ENCODE measurements around the gene ARSK.

ARSK gene

DNA sequence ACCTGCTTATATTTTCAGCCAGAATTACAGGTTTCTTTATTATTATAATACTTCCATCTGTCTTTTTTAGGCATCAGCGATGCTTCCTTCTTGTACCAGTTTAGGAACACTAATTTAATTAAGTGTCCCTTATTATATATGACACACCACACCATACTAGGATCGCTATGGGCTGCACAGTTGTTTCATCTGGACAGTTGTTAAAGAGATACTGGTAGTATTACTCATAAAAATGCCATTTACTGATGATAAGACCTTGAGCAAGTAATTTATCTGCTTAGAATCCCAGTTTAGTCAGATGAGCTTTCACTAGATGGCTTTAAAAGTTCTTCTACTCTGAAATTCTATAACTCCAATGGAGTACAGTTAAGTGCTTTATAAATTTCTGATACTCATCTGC, 17.1 kb downstream of the ARSK start:
- Mint-ChIP-seq H3K27me3 (no peaks in the 10 kb centered on the region), H3K4me1 (peaks cover 10% of the 10 kb centered on the region), H3K36me3 (ENCODE audit: insufficient read depth) (peaks cover 14% of the 10 kb centered on the region), H3K9me3 (no peaks in the 10 kb centered on the region), H3K4me3 (no peak overlapping the region), H3K27ac (ENCODE audit: low read depth) (no peak overlapping the region)
- DNase-seq (ENCODE audit: low spot score in 2 of 2) (no peak), ATAC-seq (replicated peaks; ENCODE audit: extremely low read depth, poor library complexity, severe bottlenecking) (no peak)

GRCh38 chr5:95581576-95581975, 26.7 kb downstream of the ARSK start:
- no peak for ATAC-seq (replicated peaks; ENCODE audit: extremely low read depth, poor library complexity, severe bottlenecking)
- Mint-ChIP-seq H3K36me3 (ENCODE audit: insufficient read depth) (peaks cover 1% of the 10 kb centered on the region), H3K27me3 (no peaks in the 10 kb centered on the region), H3K4me3 (no peak overlapping the region), H3K9me3 (no peaks in the 10 kb centered on the region), H3K27ac (ENCODE audit: low read depth) (no peak overlapping the region), H3K4me1 (no peaks in the 10 kb centered on the region)
- no peak for DNase-seq (ENCODE audit: low spot score in 2 of 2)

DNA sequence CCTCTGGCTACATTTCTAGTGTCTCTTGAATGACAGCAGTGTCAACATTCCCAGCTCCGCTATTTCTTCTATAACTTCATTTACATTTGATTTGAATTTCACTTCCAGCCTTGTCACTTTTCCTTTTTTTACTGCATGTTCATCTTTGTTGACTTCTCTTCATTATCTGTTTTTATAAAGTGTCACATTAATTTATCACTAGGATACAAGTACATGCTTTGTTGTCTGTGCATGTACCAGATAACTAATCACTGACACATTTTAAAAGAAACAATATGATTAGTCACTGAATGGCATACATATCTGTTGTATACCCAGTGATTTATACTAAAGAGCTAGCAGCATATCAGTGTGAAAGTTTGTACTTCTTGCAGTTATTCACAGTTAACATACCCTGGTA, 29.1 kb downstream of the ARSK start:
- Mint-ChIP-seq H3K27ac (ENCODE audit: low read depth) (no peak overlapping the region), H3K36me3 (ENCODE audit: insufficient read depth) (peaks cover 1% of the 10 kb centered on the region), H3K9me3 (no peaks in the 10 kb centered on the region), H3K4me3 (no peak overlapping the region), H3K27me3 (no peaks in the 10 kb centered on the region), H3K4me1 (no peaks in the 10 kb centered on the region)
- DNase-seq (ENCODE audit: low spot score in 2 of 2) (no peak), ATAC-seq (replicated peaks; ENCODE audit: extremely low read depth, poor library complexity, severe bottlenecking) (no peak)

- H3K27ac Mint-ChIP-seq (ENCODE audit: low read depth) = no peak overlapping the region
- H3K27me3 Mint-ChIP-seq = no peaks in the 10 kb centered on the region
- no peaks in the 10 kb centered on the region for H3K36me3 Mint-ChIP-seq (ENCODE audit: insufficient read depth)
- ATAC-seq (replicated peaks; ENCODE audit: extremely low read depth, poor library complexity, severe bottlenecking) (no peak), DNase-seq (ENCODE audit: low spot score in 2 of 2) (no peak)
- no peaks in the 10 kb centered on the region for H3K9me3 Mint-ChIP-seq
- no peak overlapping the region for H3K4me3 Mint-ChIP-seq
- peaks cover 5% of the 10 kb centered on the region for H3K4me1 Mint-ChIP-seq
Observed at GRCh38 chr5:95590880-95591279, 36.0 kb downstream of the ARSK start.

DNA sequence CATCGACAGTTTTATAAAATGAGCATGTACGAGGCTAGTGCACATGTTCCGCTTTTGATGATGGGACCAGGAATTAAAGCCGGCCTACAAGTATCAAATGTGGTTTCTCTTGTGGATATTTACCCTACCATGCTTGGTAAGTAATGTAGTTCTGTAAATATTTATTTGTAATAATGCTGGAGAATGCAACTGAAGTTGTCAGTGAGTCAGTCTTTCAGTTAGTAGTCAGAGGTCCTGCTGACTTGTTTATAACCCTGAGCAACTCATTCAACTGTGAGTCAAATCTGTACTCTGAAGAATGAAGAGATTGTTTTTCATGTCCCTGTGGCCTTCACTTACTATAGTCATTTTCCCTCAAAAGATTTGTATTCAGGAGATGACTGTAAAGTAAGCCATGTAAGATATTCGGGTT, 36.6 kb downstream of the ARSK start:
- ATAC-seq (replicated peaks; ENCODE audit: extremely low read depth, poor library complexity, severe bottlenecking) (no peak), DNase-seq (ENCODE audit: low spot score in 2 of 2) (no peak)
- no peaks in the 10 kb centered on the region for H3K27me3 Mint-ChIP-seq
- no peak overlapping the region for H3K27ac Mint-ChIP-seq (ENCODE audit: low read depth)
- H3K36me3 Mint-ChIP-seq (ENCODE audit: insufficient read depth) = no peaks in the 10 kb centered on the region
- no peak overlapping the region for H3K4me3 Mint-ChIP-seq
- no peaks in the 10 kb centered on the region for H3K9me3 Mint-ChIP-seq
- peaks cover 5% of the 10 kb centered on the region for H3K4me1 Mint-ChIP-seq

DNA sequence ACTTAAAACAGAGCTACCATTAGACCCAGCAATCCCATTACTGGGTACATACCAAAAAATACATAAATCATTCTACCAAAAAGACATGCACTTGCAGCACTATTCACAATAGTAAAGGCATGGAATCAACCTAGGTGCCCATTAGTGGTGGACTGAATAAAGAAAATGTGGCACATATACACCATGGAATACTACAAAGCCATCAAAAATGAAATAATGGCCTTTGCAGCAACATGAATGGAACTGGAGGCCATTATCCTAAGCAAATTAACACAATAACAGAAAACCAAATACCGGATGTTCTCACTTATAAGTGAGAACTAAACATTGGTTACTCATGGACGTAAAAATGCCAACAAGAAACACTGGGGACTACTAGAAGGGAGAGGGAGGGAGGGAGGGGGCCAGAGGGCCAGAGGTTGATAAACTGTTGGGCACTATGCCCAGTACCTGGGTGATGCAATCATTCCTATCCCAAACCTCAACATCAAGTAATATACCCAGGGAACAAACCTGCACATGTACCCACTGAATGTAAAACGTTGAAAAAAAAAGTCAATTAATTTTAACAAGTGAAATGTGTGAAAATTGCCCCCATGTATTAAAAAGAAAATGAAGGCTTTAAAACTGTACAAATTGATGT, 40.5 kb downstream of the ARSK start:
- DNase-seq (ENCODE audit: low spot score in 2 of 2) = no peak
- H3K36me3 Mint-ChIP-seq (ENCODE audit: insufficient read depth) = peaks cover 2% of the 10 kb centered on the region
- no peaks in the 10 kb centered on the region for H3K4me1 Mint-ChIP-seq
- H3K27ac Mint-ChIP-seq (ENCODE audit: low read depth) = no peak overlapping the region
- H3K4me3 Mint-ChIP-seq = no peak overlapping the region
- no peak for ATAC-seq (replicated peaks; ENCODE audit: extremely low read depth, poor library complexity, severe bottlenecking)
- no peaks in the 10 kb centered on the region for H3K9me3 Mint-ChIP-seq
- H3K27me3 Mint-ChIP-seq = no peaks in the 10 kb centered on the region

DNA sequence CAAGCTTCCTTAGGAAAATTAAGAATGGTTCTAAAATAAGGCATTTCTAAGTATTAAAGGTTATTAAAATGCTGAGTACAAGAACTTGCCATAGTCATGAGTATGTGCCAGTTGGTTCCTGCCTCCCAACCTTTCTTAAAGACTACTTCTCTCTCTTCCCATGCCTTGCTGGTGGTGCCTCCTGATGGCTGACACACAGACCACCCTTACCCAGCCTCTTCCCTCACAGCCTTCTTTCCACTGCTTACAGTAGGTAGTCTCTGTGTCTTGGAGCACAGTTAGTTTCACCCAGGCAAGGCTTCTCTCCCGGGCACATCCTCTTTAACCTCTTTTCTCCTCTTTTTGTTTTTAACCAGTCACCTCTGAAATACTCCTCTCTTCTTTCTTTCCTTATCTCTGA, 44.4 kb downstream of the ARSK start:
- no peak for DNase-seq (ENCODE audit: low spot score in 2 of 2)
- H3K4me1 Mint-ChIP-seq = no peaks in the 10 kb centered on the region
- no peak for ATAC-seq (replicated peaks; ENCODE audit: extremely low read depth, poor library complexity, severe bottlenecking)
- peaks cover 13% of the 10 kb centered on the region for H3K36me3 Mint-ChIP-seq (ENCODE audit: insufficient read depth)
- H3K9me3 Mint-ChIP-seq = no peaks in the 10 kb centered on the region
- no peak overlapping the region for H3K27ac Mint-ChIP-seq (ENCODE audit: low read depth)
- no peak overlapping the region for H3K4me3 Mint-ChIP-seq
- H3K27me3 Mint-ChIP-seq = no peaks in the 10 kb centered on the region

DNA sequence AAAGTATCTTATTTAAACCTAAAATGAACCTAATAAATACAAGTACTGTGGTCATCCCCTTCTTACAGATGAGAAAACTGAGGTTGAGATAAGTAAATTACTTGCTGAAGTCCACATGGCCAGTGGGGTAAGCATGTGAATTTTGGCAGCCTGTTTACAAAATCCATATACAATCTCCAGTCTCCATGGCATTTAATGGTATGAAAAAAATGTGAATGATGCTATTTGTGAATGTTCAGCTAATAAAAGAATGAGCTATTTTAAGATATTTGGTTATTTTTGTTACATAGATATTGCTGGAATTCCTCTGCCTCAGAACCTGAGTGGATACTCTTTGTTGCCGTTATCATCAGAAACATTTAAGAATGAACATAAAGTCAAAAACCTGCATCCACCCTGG, 45.7 kb downstream of the ARSK start:
- no peaks in the 10 kb centered on the region for H3K4me1 Mint-ChIP-seq
- peaks cover 15% of the 10 kb centered on the region for H3K36me3 Mint-ChIP-seq (ENCODE audit: insufficient read depth)
- DNase-seq (ENCODE audit: low spot score in 2 of 2) (no peak), ATAC-seq (replicated peaks; ENCODE audit: extremely low read depth, poor library complexity, severe bottlenecking) (no peak)
- H3K27ac Mint-ChIP-seq (ENCODE audit: low read depth) = no peak overlapping the region
- H3K4me3 Mint-ChIP-seq = no peak overlapping the region
- H3K27me3 Mint-ChIP-seq = no peaks in the 10 kb centered on the region
- H3K9me3 Mint-ChIP-seq = no peaks in the 10 kb centered on the region

- H3K4me3 Mint-ChIP-seq = no peak overlapping the region
- DNase-seq (ENCODE audit: low spot score in 2 of 2) (no peak), ATAC-seq (replicated peaks; ENCODE audit: extremely low read depth, poor library complexity, severe bottlenecking) (no peak)
- no peak overlapping the region for H3K27ac Mint-ChIP-seq (ENCODE audit: low read depth)
- H3K4me1 Mint-ChIP-seq = no peaks in the 10 kb centered on the region
- peaks cover 13% of the 10 kb centered on the region for H3K36me3 Mint-ChIP-seq (ENCODE audit: insufficient read depth)
- no peaks in the 10 kb centered on the region for H3K27me3 Mint-ChIP-seq
- no peaks in the 10 kb centered on the region for H3K9me3 Mint-ChIP-seq
Observed at GRCh38 chr5:95605786-95606185, 50.9 kb downstream of the ARSK start.

- Mint-ChIP-seq H3K27ac (ENCODE audit: low read depth) (no peak overlapping the region), H3K36me3 (ENCODE audit: insufficient read depth) (peaks cover 13% of the 10 kb centered on the region), H3K4me3 (no peak overlapping the region), H3K9me3 (no peaks in the 10 kb centered on the region), H3K4me1 (no peaks in the 10 kb centered on the region), H3K27me3 (no peaks in the 10 kb centered on the region)
- no peak for DNase-seq (ENCODE audit: low spot score in 2 of 2)
- ATAC-seq (replicated peaks; ENCODE audit: extremely low read depth, poor library complexity, severe bottlenecking) = no peak
Observed at GRCh38 chr5:95606419-95606818, 51.5 kb downstream of the ARSK start.

DNA sequence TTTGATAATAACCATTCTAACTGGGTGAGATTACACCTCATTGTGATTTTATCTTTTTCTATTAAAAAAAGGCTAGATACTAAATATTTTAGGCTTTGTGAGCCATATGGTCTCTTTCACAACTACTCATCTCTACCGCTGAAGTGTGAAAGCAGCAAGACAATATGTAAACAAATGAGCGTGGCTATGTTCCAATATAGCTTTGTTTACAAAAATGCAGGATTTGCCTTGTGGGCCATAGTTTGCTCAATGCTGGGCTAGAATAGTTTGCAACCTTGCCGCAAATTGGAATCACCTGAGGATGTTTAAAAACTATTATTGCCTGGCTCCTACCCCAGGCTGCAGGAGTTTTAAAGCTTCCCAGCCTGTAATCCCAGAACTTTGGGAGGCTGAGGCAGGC, 54.8 kb downstream of the ARSK start:
- Mint-ChIP-seq H3K9me3 (no peaks in the 10 kb centered on the region), H3K27me3 (no peaks in the 10 kb centered on the region), H3K4me3 (no peak overlapping the region), H3K4me1 (no peaks in the 10 kb centered on the region), H3K27ac (ENCODE audit: low read depth) (no peak overlapping the region), H3K36me3 (ENCODE audit: insufficient read depth) (peaks cover 2% of the 10 kb centered on the region)
- DNase-seq (ENCODE audit: low spot score in 2 of 2) (no peak), ATAC-seq (replicated peaks; ENCODE audit: extremely low read depth, poor library complexity, severe bottlenecking) (no peak)

DNA sequence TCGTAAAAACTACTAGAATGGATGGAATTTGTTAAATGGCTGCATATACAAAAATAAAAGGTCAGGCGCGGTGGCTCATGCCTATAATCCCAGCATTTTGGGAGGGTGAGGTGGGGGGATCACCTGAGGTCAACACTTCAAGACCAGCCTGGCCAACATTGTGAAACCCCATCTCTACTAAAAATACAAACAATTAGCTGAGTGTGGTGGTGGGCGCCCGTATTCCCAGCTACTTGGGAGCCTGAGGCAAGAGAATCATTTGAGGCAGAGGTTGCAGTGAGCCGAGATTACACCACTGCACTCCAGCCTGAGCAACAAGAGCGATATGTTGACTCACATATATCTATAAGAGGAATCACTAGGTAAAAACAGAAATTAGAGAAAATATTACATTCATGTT, 55.6 kb downstream of the ARSK start:
- DNase-seq (ENCODE audit: low spot score in 2 of 2) (no peak), ATAC-seq (replicated peaks; ENCODE audit: extremely low read depth, poor library complexity, severe bottlenecking) (no peak)
- Mint-ChIP-seq H3K9me3 (no peaks in the 10 kb centered on the region), H3K27me3 (no peaks in the 10 kb centered on the region), H3K4me3 (no peak overlapping the region), H3K36me3 (ENCODE audit: insufficient read depth) (peaks cover 2% of the 10 kb centered on the region), H3K27ac (ENCODE audit: low read depth) (no peak overlapping the region), H3K4me1 (no peaks in the 10 kb centered on the region)

DNA sequence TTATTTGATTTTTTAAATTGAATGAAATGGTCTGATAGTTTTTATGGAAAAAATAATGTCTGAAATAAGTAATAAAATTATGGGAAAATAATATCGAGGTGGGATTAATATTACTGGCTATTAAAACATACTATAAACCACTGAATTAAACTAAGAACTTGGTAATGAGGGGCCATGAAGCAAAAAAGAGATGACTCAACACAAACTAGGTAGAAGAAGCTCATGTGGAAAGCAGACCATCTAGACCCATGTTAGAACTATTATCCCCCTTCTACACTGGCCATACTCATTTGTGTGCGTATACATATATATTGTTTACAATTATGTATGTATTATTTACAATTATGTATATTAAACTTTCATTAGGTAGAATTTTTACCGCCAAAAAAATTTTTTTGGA, 56.5 kb downstream of the ARSK start:
- Mint-ChIP-seq H3K27me3 (no peaks in the 10 kb centered on the region), H3K4me3 (no peak overlapping the region), H3K4me1 (no peaks in the 10 kb centered on the region), H3K36me3 (ENCODE audit: insufficient read depth) (peaks cover 2% of the 10 kb centered on the region), H3K27ac (ENCODE audit: low read depth) (no peak overlapping the region), H3K9me3 (no peaks in the 10 kb centered on the region)
- DNase-seq (ENCODE audit: low spot score in 2 of 2) (no peak), ATAC-seq (replicated peaks; ENCODE audit: extremely low read depth, poor library complexity, severe bottlenecking) (no peak)

GRCh38 chr5:95613514-95613913, 58.6 kb downstream of the ARSK start:
- no peaks in the 10 kb centered on the region for H3K27me3 Mint-ChIP-seq
- H3K4me1 Mint-ChIP-seq = no peaks in the 10 kb centered on the region
- peaks cover 2% of the 10 kb centered on the region for H3K36me3 Mint-ChIP-seq (ENCODE audit: insufficient read depth)
- no peak overlapping the region for H3K27ac Mint-ChIP-seq (ENCODE audit: low read depth)
- no peak for DNase-seq (ENCODE audit: low spot score in 2 of 2)
- H3K4me3 Mint-ChIP-seq = no peak overlapping the region
- no peaks in the 10 kb centered on the region for H3K9me3 Mint-ChIP-seq
- no peak for ATAC-seq (replicated peaks; ENCODE audit: extremely low read depth, poor library complexity, severe bottlenecking)
